GM21717 (cell line): ENCODE data around the gene BLM.
"Not testable (repeated sequence)": the region's sequence is repeated elsewhere in the genome, so short reads cannot be mapped to it uniquely, and the experiment has no call there.

ENCODE experiments used
- ATAC-seq: cut with Tn5 transposase; IDR thresholded peaks from one replicate; pipeline ENCODE4 v1.9.1; 2021; ENCODE audit warnings: mild to moderate bottlenecking, moderate library complexity; ENCODE audit not compliant: unreplicated experiment

BLM gene

GRCh38 chr15:90818251-90819210, 101.4 kb downstream of the BLM start:
- ATAC-seq = no peak

- no peak for ATAC-seq
Measured at GRCh38 chr15:90819390-90819789, 102.2 kb downstream of the BLM start.

GRCh38 chr15:90819850-90820249, 102.7 kb downstream of the BLM start:
- no peak for ATAC-seq

DNA sequence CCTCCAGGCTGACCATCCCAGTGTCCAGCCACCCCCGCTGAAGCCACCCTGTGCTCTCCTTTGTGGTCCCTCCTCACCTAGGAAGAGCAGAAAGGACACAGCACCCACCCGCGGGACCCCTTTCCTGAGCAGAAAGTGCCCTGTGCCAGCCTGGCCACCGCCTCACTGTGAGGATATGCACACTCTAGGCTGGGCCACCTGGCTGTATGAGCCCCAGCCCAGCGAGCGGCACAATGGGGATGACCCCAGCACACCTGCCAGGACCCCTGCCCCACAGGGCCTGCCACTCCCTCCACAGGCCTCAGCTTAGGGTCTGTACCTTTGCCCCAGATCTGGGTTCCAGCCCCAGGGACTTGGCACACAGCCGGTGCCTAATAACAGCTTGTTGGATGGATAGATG, 103.3 kb downstream of the BLM start:
- ATAC-seq = no peak

DNA sequence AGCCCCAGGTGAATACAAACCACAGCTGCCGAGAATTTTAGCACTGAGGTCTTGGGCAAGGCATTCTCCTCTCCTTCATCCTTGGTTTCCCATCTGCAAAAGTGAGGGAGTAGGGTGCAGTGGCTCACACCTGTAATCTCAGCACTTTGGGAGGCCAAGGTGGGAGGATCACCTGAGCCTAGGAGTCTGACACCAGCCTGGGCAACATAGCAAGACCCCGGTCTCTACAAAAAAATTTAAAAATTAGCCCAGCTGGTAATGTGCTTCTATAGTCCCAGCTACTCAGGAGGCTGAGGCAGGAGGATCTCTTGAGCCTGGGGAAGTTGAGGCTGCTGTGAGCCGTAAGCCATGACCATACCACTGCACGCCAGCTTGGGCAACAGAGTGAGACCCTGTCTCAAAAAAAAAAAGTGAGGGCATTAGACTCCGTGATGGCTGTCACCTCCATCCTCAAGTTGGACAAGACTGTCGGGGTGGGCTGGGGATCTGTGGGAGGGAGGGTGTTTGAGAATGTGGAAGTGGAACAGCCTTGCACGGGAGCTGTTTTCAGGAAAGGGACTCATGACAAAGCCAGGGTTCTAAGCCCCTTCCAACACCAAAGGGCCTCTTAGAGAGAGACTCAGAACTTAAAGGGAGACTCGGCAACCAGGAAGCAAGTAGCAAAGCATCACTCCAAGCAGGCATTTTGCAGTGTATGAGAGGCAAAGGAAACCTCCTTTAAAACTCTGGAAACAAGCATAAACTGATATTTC, 105.2 kb downstream of the BLM start:
- ATAC-seq = no peak

DNA sequence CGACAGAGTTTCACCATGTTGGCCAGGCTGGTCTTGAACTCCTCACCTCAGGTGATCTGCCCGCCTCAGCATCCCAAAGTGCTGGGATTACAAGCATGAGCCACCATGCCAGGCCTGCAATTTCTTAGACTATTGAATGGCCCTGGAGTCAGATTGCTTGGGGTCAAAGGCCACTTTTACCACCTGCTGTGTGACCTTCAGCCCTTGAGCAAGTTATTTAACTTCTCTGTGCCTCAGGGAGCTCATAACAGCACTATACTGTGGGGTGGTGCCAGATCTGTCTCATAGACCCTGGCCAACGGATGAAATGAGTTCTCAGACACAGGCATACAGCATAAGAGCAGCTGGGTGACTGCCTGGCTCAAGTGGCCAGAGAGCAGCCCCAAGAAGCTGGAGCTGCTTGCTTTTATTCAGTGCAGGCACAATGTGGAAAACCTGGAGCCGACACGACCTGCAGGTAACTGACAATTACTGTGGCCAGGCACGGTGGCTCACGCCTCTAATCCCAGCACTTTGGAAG, 106.4 kb downstream of the BLM start:
- ATAC-seq = no peak

- not testable (repeated sequence) for ATAC-seq
Measured at GRCh38 chr15:90825115-90825899, 108.2 kb downstream of the BLM start.

- not testable (repeated sequence) for ATAC-seq
Measured at GRCh38 chr15:90826206-90826885, 109.2 kb downstream of the BLM start.

- ATAC-seq = no peak
Measured at GRCh38 chr15:90826886-90827435, 109.8 kb downstream of the BLM start.

GRCh38 chr15:90828111-90828510, 111.0 kb downstream of the BLM start:
- ATAC-seq = no peak

DNA sequence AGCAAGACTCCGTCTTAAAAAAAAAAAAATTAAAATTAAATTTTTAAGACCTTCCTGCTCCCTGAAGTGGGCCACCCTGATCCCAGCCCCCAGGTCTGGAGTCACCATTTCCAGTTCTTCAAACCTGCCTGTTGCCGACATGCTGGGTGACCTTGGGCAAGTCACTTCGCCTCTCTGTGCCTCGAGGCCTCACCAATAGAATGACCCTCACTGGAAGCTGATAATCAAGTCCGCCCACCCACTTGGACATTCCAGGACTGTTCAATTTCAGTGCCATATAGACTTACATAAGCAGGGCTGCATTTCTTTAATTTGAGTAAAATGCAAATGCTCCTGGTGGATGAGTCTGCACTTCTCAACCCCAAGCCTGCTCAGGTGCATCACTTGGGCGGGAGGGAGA, 112.0 kb downstream of the BLM start:
- ATAC-seq = no peak

DNA sequence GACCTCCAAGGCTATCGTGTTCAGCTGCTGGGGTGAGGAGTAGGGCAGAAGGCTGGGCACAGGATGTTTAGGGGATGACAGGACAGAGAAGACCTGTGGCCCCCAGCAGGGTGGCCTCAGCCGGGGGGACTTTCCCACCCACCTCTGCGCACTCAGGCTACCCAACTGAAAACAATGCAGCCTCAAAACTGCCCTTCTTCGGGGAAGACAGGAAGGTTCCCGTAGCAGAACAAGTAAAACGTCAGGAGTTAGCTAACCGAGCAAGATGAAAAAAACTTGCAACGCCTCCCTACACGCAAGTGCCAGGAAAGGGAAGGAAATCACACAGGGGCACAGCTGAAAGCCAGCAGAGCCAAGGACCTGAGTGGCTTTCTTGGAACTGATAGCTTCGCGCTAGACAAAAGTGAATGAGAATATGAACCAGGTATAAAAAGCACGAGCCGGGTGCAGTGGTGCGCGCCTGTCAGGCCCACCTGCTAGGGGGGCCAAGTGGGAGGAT, 112.8 kb downstream of the BLM start:
- ATAC-seq = peak; percentile 55

DNA sequence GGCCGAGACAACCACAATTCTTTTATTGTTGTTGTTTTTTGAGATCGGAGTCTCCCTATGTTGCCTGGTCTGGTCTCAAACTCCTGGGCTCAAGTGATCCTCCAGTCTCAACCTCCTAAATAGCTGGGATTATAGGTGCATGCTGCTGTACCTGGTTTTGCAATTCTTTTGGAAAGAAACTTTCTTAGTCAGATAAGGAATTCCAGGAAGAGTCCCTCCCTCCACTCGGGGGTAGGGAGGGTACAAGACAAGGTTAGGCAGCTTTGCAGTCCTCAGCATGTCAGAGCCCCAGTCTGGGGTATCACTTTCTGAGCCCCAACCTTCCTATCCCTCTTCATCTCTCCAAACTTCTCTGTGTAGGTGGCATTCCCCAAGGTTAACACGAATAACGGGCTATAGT, 117.5 kb downstream of the BLM start:
- no peak for ATAC-seq

GRCh38 chr15:90836296-90836871, 119.2 kb downstream of the BLM start:
- ATAC-seq = no peak

GRCh38 chr15:90837094-90837493, 119.9 kb downstream of the BLM start:
- ATAC-seq = no peak

DNA sequence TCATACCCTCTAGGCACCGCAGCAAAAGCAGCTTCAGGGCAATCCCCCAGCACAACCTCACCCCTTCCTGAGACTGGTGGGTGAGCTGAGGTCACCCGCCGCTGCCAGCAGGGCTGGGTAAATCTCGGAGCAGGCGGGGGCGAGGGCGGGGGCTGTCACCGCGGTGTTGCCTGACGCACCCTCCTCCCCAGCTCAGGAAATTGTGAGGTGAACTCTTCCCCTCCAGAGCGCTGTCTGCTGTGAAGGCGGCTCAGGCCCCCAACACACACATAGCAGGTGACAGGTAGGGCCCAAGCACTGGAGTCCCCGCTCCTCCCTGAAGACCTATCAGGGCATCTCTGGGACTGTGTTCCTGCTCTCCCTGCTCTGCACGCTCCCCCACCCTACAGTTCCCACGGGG, 121.0 kb downstream of the BLM start:
- no peak for ATAC-seq

- ATAC-seq = no peak
Measured at GRCh38 chr15:90838544-90838943, 121.4 kb downstream of the BLM start.

- ATAC-seq = peak; percentile 89
Measured at GRCh38 chr15:90839187-90840071, 122.3 kb downstream of the BLM start.
